Activated CD8-positive, alpha-beta T cell treated with anti-CD3 and anti-CD28 coated beads, Interleukin-2, amount 10 ng/mL, durations not matched to agents 7 days and 5 days (primary cell): ENCODE data around the gene EIF2B2. TPM values are rescaled to one million over a fixed set of nuclear protein-coding genes. Genes with fewer than 3 reads are reported as not detected.
"Not testable (repeated sequence)": the region's sequence is repeated elsewhere in the genome, so short reads cannot be mapped to it uniquely, and the experiment has no call there.

Source experiments
- ATAC-seq: fragments of 150-1000 bp; cut with Tn5 transposase; one replicate; pipeline ENCODE4 v1.10.0; 2021; ENCODE audit warnings: moderate library complexity
- CTCF ChIA-PET: fragments of 350-600 bp; sonication (Branson Sonifier 250); formaldehyde crosslinking; loops from one replicate; lab custom pipeline; 2021; ENCODE audit warnings: antibody characterized with exemption; lab: Charles Lee
- POLR2A ChIA-PET: fragments of 350-600 bp; sonication (Branson Sonifier 250); formaldehyde crosslinking; loops from one replicate; lab custom pipeline; 2021; ENCODE audit warnings: antibody characterized with exemption; lab: Charles Lee
- DNase-seq: peaks from one replicate; pipeline ENCODE4 v3.0.0-alpha.2; 2020
- H3K27ac Mint-ChIP-seq: one replicate; pipeline ENCODE4 v1.8.0; 2021; ENCODE audit warnings: mild to moderate bottlenecking, mixed read lengths
- H3K27me3 Mint-ChIP-seq: one replicate; pipeline ENCODE4 v1.8.0; 2021; ENCODE audit warnings: low read depth, mixed read lengths
- H3K36me3 Mint-ChIP-seq: one replicate; pipeline ENCODE4 v1.8.0; 2021; ENCODE audit warnings: low read depth, mixed read lengths
- H3K4me1 Mint-ChIP-seq: one replicate; pipeline ENCODE4 v1.8.0; 2021; ENCODE audit warnings: low read depth, mixed read lengths
- H3K4me3 Mint-ChIP-seq: one replicate; pipeline ENCODE4 v1.8.0; 2021; ENCODE audit warnings: mild to moderate bottlenecking, mixed read lengths
- H3K9me3 Mint-ChIP-seq: one replicate; pipeline ENCODE4 v1.8.0; 2022; ENCODE audit warnings: mixed read lengths; ENCODE audit not compliant: insufficient read depth
- total RNA-seq, 2 experiments: library from RNA; stranded (reverse); gene quantifications; one replicate each; pipeline ENCODE4 v1.2.3, GENCODE V29; 2021

Gene EIF2B2
- total RNA-seq, 2 experiments from 2014 or later: 49.1 to 51.0 TPM

- Mint-ChIP-seq H3K36me3 (no peaks in the 10 kb centered on the region), H3K4me1 (no peaks in the 10 kb centered on the region), H3K9me3 (no peaks in the 10 kb centered on the region), H3K27ac (no peak overlapping the region), H3K27me3 (peaks cover 4% of the 10 kb centered on the region), H3K4me3 (no peak overlapping the region)
- CTCF ChIA-PET: interaction anchor here (1.1 kb wide), 1 partner anchor 17 kb away, joined by 3 read pairs; no protein-coding TSS in a partner anchor
- POLR2A ChIA-PET: no interaction called here
- no peak for DNase-seq
- no peak for ATAC-seq
Measured at GRCh38 chr14:74980731-74981461, 21.8 kb upstream of the EIF2B2 start.

GRCh38 chr14:74981462-74981782, 21.3 kb upstream of the EIF2B2 start:
- H3K36me3 Mint-ChIP-seq: no peaks in the 10 kb centered on the region
- no peak overlapping the region for H3K4me3 Mint-ChIP-seq
- H3K9me3 Mint-ChIP-seq: no peaks in the 10 kb centered on the region
- ChIA-PET CTCF (no interaction called here), POLR2A (no interaction called here)
- H3K4me1 Mint-ChIP-seq: no peaks in the 10 kb centered on the region
- peaks cover 4% of the 10 kb centered on the region for H3K27me3 Mint-ChIP-seq
- ATAC-seq: no peak
- no peak overlapping the region for H3K27ac Mint-ChIP-seq
- DNase-seq: no peak

DNA sequence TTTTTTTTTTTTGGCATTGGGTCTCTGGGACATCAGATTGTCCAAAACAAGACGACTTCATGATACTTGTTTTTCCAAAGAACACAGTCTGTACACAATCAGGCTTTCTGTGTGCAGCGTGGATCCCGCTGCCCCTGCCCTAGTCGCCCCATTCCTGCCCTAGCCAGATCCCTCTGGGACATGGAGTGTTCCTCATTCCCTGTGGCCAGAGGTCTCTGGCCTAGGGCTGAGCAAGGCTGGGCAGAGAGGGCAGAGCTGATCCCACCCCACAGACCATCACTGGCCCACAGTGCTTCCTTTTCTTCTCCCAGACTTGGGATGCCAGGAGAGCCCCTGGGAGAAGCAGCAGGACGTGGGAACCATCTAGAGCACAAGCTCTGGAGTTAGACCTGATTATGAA, 20.9 kb upstream of the EIF2B2 start:
- Mint-ChIP-seq H3K36me3 (no peaks in the 10 kb centered on the region), H3K27me3 (peaks cover 4% of the 10 kb centered on the region), H3K27ac (no peak overlapping the region), H3K9me3 (no peaks in the 10 kb centered on the region), H3K4me3 (no peak overlapping the region), H3K4me1 (no peaks in the 10 kb centered on the region)
- CTCF ChIA-PET: no interaction called here
- no peak for DNase-seq
- POLR2A ChIA-PET: no interaction called here
- no peak for ATAC-seq

DNA sequence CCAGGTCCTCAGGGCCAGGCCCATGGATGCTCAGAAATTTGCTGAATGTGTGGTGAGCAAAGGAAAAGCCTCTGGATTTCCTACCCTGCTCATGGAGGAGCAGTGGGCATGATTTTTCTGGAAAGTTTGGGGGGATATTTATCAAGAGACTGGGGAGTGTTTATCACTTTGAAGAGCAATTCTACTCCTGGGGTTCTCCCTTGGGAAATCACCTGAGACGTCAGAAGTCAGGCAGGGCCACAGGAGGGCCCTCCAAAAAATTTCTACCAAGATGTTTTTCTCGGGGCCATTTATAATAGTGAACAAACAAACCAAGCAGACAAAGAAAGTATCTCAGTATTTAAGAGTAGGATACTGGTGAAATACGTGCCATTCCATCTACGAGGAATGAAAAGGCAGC, 20.1 kb upstream of the EIF2B2 start:
- POLR2A ChIA-PET: interaction anchor here (0.5 kb wide), 1 partner anchor 603 kb away, joined by 4 read pairs; no protein-coding TSS in a partner anchor

DNA sequence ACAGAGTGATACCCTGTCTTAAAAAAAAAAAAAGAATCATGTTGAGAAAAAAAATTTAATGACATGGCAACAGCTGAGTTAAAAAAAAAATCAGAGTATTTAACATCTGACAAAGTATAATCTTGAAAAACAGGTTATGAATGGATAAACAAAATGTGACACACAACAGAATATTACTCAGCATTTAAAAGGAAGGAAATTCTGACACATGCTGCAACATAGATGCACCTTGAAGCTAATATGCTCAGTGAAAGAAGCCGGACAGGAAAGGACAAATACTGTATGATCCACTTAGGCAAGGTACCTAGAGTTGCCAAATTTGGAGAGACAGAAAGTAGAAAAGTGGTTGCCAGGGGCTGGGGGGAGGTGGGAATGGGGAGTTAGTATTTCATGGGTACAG, 19.4 kb upstream of the EIF2B2 start:
- DNase-seq (no peak), ATAC-seq (no peak)
- peaks cover 4% of the 10 kb centered on the region for H3K27me3 Mint-ChIP-seq
- no peaks in the 10 kb centered on the region for H3K9me3 Mint-ChIP-seq
- H3K36me3 Mint-ChIP-seq: no peaks in the 10 kb centered on the region
- H3K27ac Mint-ChIP-seq: no peak overlapping the region
- ChIA-PET POLR2A (no interaction called here), CTCF (interaction anchor here (1.4 kb wide), 1 partner anchor 12 kb away, joined by 4 read pairs; no protein-coding TSS in a partner anchor)
- no peak overlapping the region for H3K4me3 Mint-ChIP-seq
- H3K4me1 Mint-ChIP-seq: no peaks in the 10 kb centered on the region

More for the DNA sequence above, 20.1 kb upstream of the EIF2B2 start:
- ATAC-seq (no peak), DNase-seq (no peak)
- H3K27me3 Mint-ChIP-seq: peaks cover 4% of the 10 kb centered on the region
- CTCF ChIA-PET: no interaction called here
- no peaks in the 10 kb centered on the region for H3K4me1 Mint-ChIP-seq
- H3K4me3 Mint-ChIP-seq: no peak overlapping the region
- no peak overlapping the region for H3K27ac Mint-ChIP-seq
- H3K36me3 Mint-ChIP-seq: no peaks in the 10 kb centered on the region
- no peaks in the 10 kb centered on the region for H3K9me3 Mint-ChIP-seq

GRCh38 chr14:74984236-74985027, 18.3 kb upstream of the EIF2B2 start:
- no peaks in the 10 kb centered on the region for H3K9me3 Mint-ChIP-seq
- peaks cover 4% of the 10 kb centered on the region for H3K27me3 Mint-ChIP-seq
- no peak overlapping the region for H3K4me3 Mint-ChIP-seq
- CTCF ChIA-PET: interaction anchor here (1.4 kb wide), 1 partner anchor 13 kb away, joined by 4 read pairs; no protein-coding TSS in a partner anchor
- no peaks in the 10 kb centered on the region for H3K36me3 Mint-ChIP-seq
- ATAC-seq (no peak), DNase-seq (no peak)
- H3K4me1 Mint-ChIP-seq: no peaks in the 10 kb centered on the region
- H3K27ac Mint-ChIP-seq: no peak overlapping the region
- POLR2A ChIA-PET: interaction anchor here (0.5 kb wide), 1 partner anchor 162 kb away, joined by 3 read pairs; no protein-coding TSS in a partner anchor

- no peak for ATAC-seq
- H3K4me3 Mint-ChIP-seq: no peak overlapping the region
- DNase-seq: no peak
- ChIA-PET POLR2A (interaction anchor here (0.5 kb wide), 1 partner anchor 161 kb away, joined by 3 read pairs; no protein-coding TSS in a partner anchor), CTCF (no interaction called here)
- no peaks in the 10 kb centered on the region for H3K9me3 Mint-ChIP-seq
- no peak overlapping the region for H3K27ac Mint-ChIP-seq
- no peaks in the 10 kb centered on the region for H3K36me3 Mint-ChIP-seq
- H3K27me3 Mint-ChIP-seq: peaks cover 4% of the 10 kb centered on the region
- no peaks in the 10 kb centered on the region for H3K4me1 Mint-ChIP-seq
Measured at GRCh38 chr14:74985028-74985310, 17.8 kb upstream of the EIF2B2 start.

DNA sequence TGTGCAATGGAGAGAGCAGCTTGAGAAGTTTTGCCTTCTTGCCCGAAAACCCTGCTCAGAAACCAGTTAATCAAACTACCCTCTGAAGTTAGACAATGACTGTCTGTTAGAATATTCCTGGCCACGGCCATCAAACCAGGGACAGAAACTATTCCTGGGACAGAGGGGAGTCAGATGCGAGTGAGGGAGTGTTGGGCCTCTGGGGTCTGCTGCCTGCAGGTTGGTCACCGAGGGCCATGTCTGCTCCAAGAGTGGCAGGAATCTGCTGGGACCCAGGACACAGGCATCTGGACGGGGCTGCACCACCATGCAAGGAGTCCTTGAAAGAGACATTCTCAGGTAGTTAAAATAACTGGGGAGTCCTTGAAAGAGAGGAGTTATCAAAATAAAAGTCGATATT, 16.9 kb upstream of the EIF2B2 start:
- Mint-ChIP-seq H3K4me3 (no peak overlapping the region), H3K4me1 (no peaks in the 10 kb centered on the region), H3K27ac (no peak overlapping the region), H3K27me3 (peaks cover 4% of the 10 kb centered on the region), H3K9me3 (no peaks in the 10 kb centered on the region), H3K36me3 (no peaks in the 10 kb centered on the region)
- no peak for ATAC-seq
- ChIA-PET POLR2A (no interaction called here), CTCF (no interaction called here)
- DNase-seq: no peak

GRCh38 chr14:74988131-74988530, 14.6 kb upstream of the EIF2B2 start:
- DNase-seq: no peak
- ATAC-seq: no peak
- no peaks in the 10 kb centered on the region for H3K9me3 Mint-ChIP-seq
- H3K36me3 Mint-ChIP-seq: no peaks in the 10 kb centered on the region
- no peak overlapping the region for H3K27ac Mint-ChIP-seq
- ChIA-PET CTCF (interaction anchor here (1.6 kb wide), 1 partner anchor 100 kb away, joined by 5 read pairs; no protein-coding TSS in a partner anchor), POLR2A (no interaction called here)
- no peak overlapping the region for H3K4me3 Mint-ChIP-seq
- H3K4me1 Mint-ChIP-seq: no peaks in the 10 kb centered on the region
- peaks cover under 1% of the 10 kb centered on the region for H3K27me3 Mint-ChIP-seq

- ATAC-seq: no peak
- Mint-ChIP-seq H3K27me3 (peaks cover 2% of the 10 kb centered on the region), H3K4me3 (no peak overlapping the region), H3K4me1 (no peaks in the 10 kb centered on the region), H3K9me3 (no peaks in the 10 kb centered on the region), H3K27ac (no peak overlapping the region), H3K36me3 (no peaks in the 10 kb centered on the region)
- ChIA-PET CTCF (interaction anchor here (0.8 to 1.9 kb wide), 3 partner anchors 42 to 128 kb away, joined by 3 to 6 read pairs (median 5); no protein-coding TSS in a partner anchor), POLR2A (no interaction called here)
- DNase-seq: no peak
Measured at GRCh38 chr14:74988993-74989392, 13.7 kb upstream of the EIF2B2 start.

GRCh38 chr14:74994182-74994581, 8.5 kb upstream of the EIF2B2 start:
- DNase-seq, H3K36me3 Mint-ChIP-seq, H3K27ac Mint-ChIP-seq, CTCF ChIA-PET, H3K4me1 Mint-ChIP-seq, H3K9me3 Mint-ChIP-seq, H3K27me3 Mint-ChIP-seq, ATAC-seq, H3K4me3 Mint-ChIP-seq, POLR2A ChIA-PET: not testable (repeated sequence)

DNA sequence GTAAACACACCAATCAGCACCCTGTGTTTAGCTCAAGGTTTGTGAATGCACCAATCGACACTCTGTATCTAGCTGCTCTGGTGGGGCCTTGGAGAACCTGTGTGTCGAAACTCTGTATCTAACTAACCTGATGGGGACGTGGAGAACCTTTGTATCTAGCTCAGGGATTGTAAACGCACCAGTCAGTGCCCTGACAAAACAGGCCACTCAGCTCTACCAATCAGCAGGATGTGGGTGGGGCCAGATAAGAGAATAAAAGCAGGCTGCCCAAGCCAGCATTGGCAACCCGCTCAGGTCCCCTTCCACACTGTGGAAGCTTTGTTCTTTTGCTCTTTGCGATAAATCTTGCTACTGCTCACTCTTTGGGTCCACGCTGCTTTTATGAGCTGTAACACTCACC, 6.9 kb upstream of the EIF2B2 start:
- H3K27ac Mint-ChIP-seq, DNase-seq, H3K4me3 Mint-ChIP-seq, H3K4me1 Mint-ChIP-seq, ATAC-seq, H3K27me3 Mint-ChIP-seq, CTCF ChIA-PET, H3K36me3 Mint-ChIP-seq, POLR2A ChIA-PET, H3K9me3 Mint-ChIP-seq: not testable (repeated sequence)
